ENCODE data around the gene CLP1.

Gene CLP1

GRCh38 chr11:57657194-57658022, at the start of gene CLP1:
Gene CLP1 (plus strand): TSS chr11:57657762. CDS start chr11:57659477, 1,715 bp downstream.
- DNase-seq (ENCODE audit: low spot score) = peak; percentile 99

- no peak for DNase-seq (ENCODE audit: low spot score)
These were observed 47.4 kb upstream of the CLP1 start for GRCh38 chr11:57610170-57610569.

GRCh38 chr11:57614234-57614772, 43.3 kb upstream of the CLP1 start:
- no peak for DNase-seq (ENCODE audit: low spot score)

GRCh38 chr11:57615308-57615707, 42.3 kb upstream of the CLP1 start:
- DNase-seq (ENCODE audit: low spot score) = no peak

GRCh38 chr11:57616595-57616994, 41.0 kb upstream of the CLP1 start:
- DNase-seq (ENCODE audit: low spot score) = no peak

- DNase-seq (ENCODE audit: low spot score) = no peak
These were observed 39.1 kb upstream of the CLP1 start for GRCh38 chr11:57618438-57618837.

- no peak for DNase-seq (ENCODE audit: low spot score)
These were observed 38.2 kb upstream of the CLP1 start for GRCh38 chr11:57619331-57619730.

- DNase-seq (ENCODE audit: low spot score) = no peak
These were observed 37.1 kb upstream of the CLP1 start for GRCh38 chr11:57620467-57620866.

GRCh38 chr11:57622263-57622662, 35.3 kb upstream of the CLP1 start:
- DNase-seq (ENCODE audit: low spot score) = no peak

- DNase-seq (ENCODE audit: low spot score) = no peak
These were observed 32.7 kb upstream of the CLP1 start for GRCh38 chr11:57624864-57625263.

- no peak for DNase-seq (ENCODE audit: low spot score)
These were observed 30.7 kb upstream of the CLP1 start for GRCh38 chr11:57626895-57627294.

GRCh38 chr11:57630171-57630570, 27.4 kb upstream of the CLP1 start:
- no peak for DNase-seq (ENCODE audit: low spot score)

- DNase-seq (ENCODE audit: low spot score) = no peak
These were observed 25.4 kb upstream of the CLP1 start for GRCh38 chr11:57632116-57632515.

GRCh38 chr11:57633394-57634070, 24.0 kb upstream of the CLP1 start:
- no peak for DNase-seq (ENCODE audit: low spot score)

GRCh38 chr11:57634311-57634710, 23.3 kb upstream of the CLP1 start:
- no peak for DNase-seq (ENCODE audit: low spot score)

GRCh38 chr11:57635246-57635645, 22.3 kb upstream of the CLP1 start:
- no peak for DNase-seq (ENCODE audit: low spot score)

GRCh38 chr11:57637626-57638004, 19.9 kb upstream of the CLP1 start:
- no peak for DNase-seq (ENCODE audit: low spot score)

GRCh38 chr11:57638005-57638781, 19.4 kb upstream of the CLP1 start:
- peak; percentile 42 for DNase-seq (ENCODE audit: low spot score)

GRCh38 chr11:57638811-57639320, 18.7 kb upstream of the CLP1 start:
- DNase-seq (ENCODE audit: low spot score) = no peak

- DNase-seq (ENCODE audit: low spot score) = no peak
These were observed 18.1 kb upstream of the CLP1 start for GRCh38 chr11:57639321-57640067.

- DNase-seq (ENCODE audit: low spot score) = no peak
These were observed 17.3 kb upstream of the CLP1 start for GRCh38 chr11:57640068-57640800.
